ENCODE measurements around the gene SLC25A44.

- no peak for TF ChIP-seq CTCF (IDR thresholded peaks at IDR 0.05)
- TF ChIP-seq EZH2 (IDR thresholded peaks at IDR 0.05; ENCODE audit: borderline replicate concordance, insufficient read depth, low read depth, low read length, poor library complexity, severe bottlenecking), result no peak
Observed at GRCh38 chr1:156244126-156244525, 50.2 kb downstream of the SLC25A44 start.
